CD4-positive, alpha-beta T cell treated with Interleukin-15 for 1 hour (primary cell): Measurements from ENCODE around the gene TUBA1A.
"Not testable (repeated sequence)": the region's sequence is repeated elsewhere in the genome, so short reads cannot be mapped to it uniquely, and the experiment has no call there.

Experiments
- DNase-seq: peaks from one replicate; pipeline ENCODE4 v3.0.0-alpha.2; 2020

TUBA1A gene

GRCh38 chr12:49146406-49146805 is 42.5 kb downstream of the TUBA1A start:
- no peak for DNase-seq

GRCh38 chr12:49144384-49144783 is 44.5 kb downstream of the TUBA1A start:
- DNase-seq = no peak

GRCh38 chr12:49138999-49139398 is 49.9 kb downstream of the TUBA1A start:
- DNase-seq = no peak

- no peak for DNase-seq
Observed at GRCh38 chr12:49138587-49138986, 50.3 kb downstream of the TUBA1A start.

GRCh38 chr12:49137476-49137875 is 51.4 kb downstream of the TUBA1A start:
- no peak for DNase-seq

GRCh38 chr12:49136997-49137396 is 51.9 kb downstream of the TUBA1A start:
- DNase-seq = not testable (repeated sequence)
